ENCODE results near the gene ANKRD40.
"Not testable (repeated sequence)": the region's sequence is repeated elsewhere in the genome, so short reads cannot be mapped to it uniquely, and the experiment has no call there.

ANKRD40 gene

GRCh38 chr17:50712641-50713040, 4.9 kb upstream of the ANKRD40 start:
- DNase-seq (ENCODE audit: low read depth): no peak

GRCh38 chr17:50710650-50711049, 2.9 kb upstream of the ANKRD40 start:
- no peak for DNase-seq (ENCODE audit: low read depth)

- no peak for DNase-seq (ENCODE audit: low read depth)
Measured at GRCh38 chr17:50710025-50710424, 2.3 kb upstream of the ANKRD40 start.

GRCh38 chr17:50709053-50709452, 1.3 kb upstream of the ANKRD40 start:
- not testable (repeated sequence) for DNase-seq (ENCODE audit: low read depth)

- no peak for DNase-seq (ENCODE audit: low read depth)
Measured at GRCh38 chr17:50708050-50709000, 611 bp upstream of the ANKRD40 start.

- DNase-seq (ENCODE audit: low read depth): no peak
Measured at GRCh38 chr17:50703162-50703561, 4.6 kb downstream of the ANKRD40 start.

- DNase-seq (ENCODE audit: low read depth): no peak
Measured at GRCh38 chr17:50699410-50699809, 8.3 kb downstream of the ANKRD40 start.

- no peak for DNase-seq (ENCODE audit: low read depth)
Measured at GRCh38 chr17:50697663-50698272, 9.9 kb downstream of the ANKRD40 start.

- no peak for DNase-seq (ENCODE audit: low read depth)
Measured at GRCh38 chr17:50697062-50697461, 10.7 kb downstream of the ANKRD40 start.

- no peak for DNase-seq (ENCODE audit: low read depth)
Measured at GRCh38 chr17:50696365-50696879, 11.3 kb downstream of the ANKRD40 start.

- DNase-seq (ENCODE audit: low read depth): no peak
Measured at GRCh38 chr17:50693036-50693682, 14.6 kb downstream of the ANKRD40 start.

- DNase-seq (ENCODE audit: low read depth): no peak
Measured at GRCh38 chr17:50692448-50693035, 15.2 kb downstream of the ANKRD40 start.

- no peak for DNase-seq (ENCODE audit: low read depth)
Measured at GRCh38 chr17:50691550-50692447, 15.9 kb downstream of the ANKRD40 start.

GRCh38 chr17:50690887-50691549, 16.7 kb downstream of the ANKRD40 start:
- no peak for DNase-seq (ENCODE audit: low read depth)

- no peak for DNase-seq (ENCODE audit: low read depth)
Measured at GRCh38 chr17:50689956-50690886, 17.5 kb downstream of the ANKRD40 start.

- no peak for DNase-seq (ENCODE audit: low read depth)
Measured at GRCh38 chr17:50689251-50689650, 18.5 kb downstream of the ANKRD40 start.

- DNase-seq (ENCODE audit: low read depth): no peak
Measured at GRCh38 chr17:50688245-50688644, 19.5 kb downstream of the ANKRD40 start.

GRCh38 chr17:50687200-50688066, 20.3 kb downstream of the ANKRD40 start:
- no peak for DNase-seq (ENCODE audit: low read depth)
